Activated CD8-positive, alpha-beta memory T cell treated with anti-CD3 and anti-CD28 coated beads, Interleukin-2, amount 50 U/mL, for 24 hours (primary cell): ENCODE measurements around the gene KRT2.

Experiments
- DNase-seq: peaks from one replicate; pipeline ENCODE4 v3.0.0-alpha.2; 2020; ENCODE audit errors: extremely low read depth

Gene KRT2

GRCh38 chr12:52615208-52615868 is 36.7 kb downstream of the KRT2 start:
- DNase-seq = no peak

- DNase-seq = no peak
Measured at GRCh38 chr12:52614381-52615207, 37.4 kb downstream of the KRT2 start.

- no peak for DNase-seq
Measured at GRCh38 chr12:52613384-52614030, 38.5 kb downstream of the KRT2 start.

- DNase-seq = no peak
Measured at GRCh38 chr12:52612431-52613383, 39.3 kb downstream of the KRT2 start.

- DNase-seq = no peak
Measured at GRCh38 chr12:52611080-52611468, 40.9 kb downstream of the KRT2 start.

- no peak for DNase-seq
Measured at GRCh38 chr12:52608826-52609630, 43.0 kb downstream of the KRT2 start.

- no peak for DNase-seq
Measured at GRCh38 chr12:52608161-52608560, 43.9 kb downstream of the KRT2 start.

GRCh38 chr12:52607314-52607713 is 44.7 kb downstream of the KRT2 start:
- no peak for DNase-seq

GRCh38 chr12:52606581-52607218 is 45.3 kb downstream of the KRT2 start:
- no peak for DNase-seq

- DNase-seq = no peak
Measured at GRCh38 chr12:52606096-52606495, 45.9 kb downstream of the KRT2 start.

- DNase-seq = no peak
Measured at GRCh38 chr12:52605542-52605941, 46.5 kb downstream of the KRT2 start.

- no peak for DNase-seq
Measured at GRCh38 chr12:52604859-52605258, 47.2 kb downstream of the KRT2 start.

GRCh38 chr12:52603314-52603713 is 48.7 kb downstream of the KRT2 start:
- no peak for DNase-seq

- DNase-seq = no peak
Measured at GRCh38 chr12:52602552-52602951, 49.5 kb downstream of the KRT2 start.

- no peak for DNase-seq
Measured at GRCh38 chr12:52601671-52602070, 50.3 kb downstream of the KRT2 start.

GRCh38 chr12:52600941-52601481 is 51.0 kb downstream of the KRT2 start, which contains the start of gene KRT72:
Gene KRT72, minus strand, starts transcription at chr12:52601463. Its CDS starts 11 bp downstream, at chr12:52601452.
- no peak for DNase-seq

- no peak for DNase-seq
Measured at GRCh38 chr12:52600475-52600874, 51.5 kb downstream of the KRT2 start.

- DNase-seq = no peak
Measured at GRCh38 chr12:52600071-52600470, 51.9 kb downstream of the KRT2 start.

GRCh38 chr12:52598966-52599365 is 53.0 kb downstream of the KRT2 start:
- DNase-seq = no peak
